ENCODE data around the gene KDM4B. TPM values are rescaled to one million over a fixed set of nuclear protein-coding genes. Genes with fewer than 3 reads are reported as not detected.

Gene KDM4B
- total and polyA plus RNA-seq, 2 of the 8 experiments (the other 6 are each of a cell fraction or from before 2014, with no cell fraction given): 12.0 to 31.9 TPM

DNA sequence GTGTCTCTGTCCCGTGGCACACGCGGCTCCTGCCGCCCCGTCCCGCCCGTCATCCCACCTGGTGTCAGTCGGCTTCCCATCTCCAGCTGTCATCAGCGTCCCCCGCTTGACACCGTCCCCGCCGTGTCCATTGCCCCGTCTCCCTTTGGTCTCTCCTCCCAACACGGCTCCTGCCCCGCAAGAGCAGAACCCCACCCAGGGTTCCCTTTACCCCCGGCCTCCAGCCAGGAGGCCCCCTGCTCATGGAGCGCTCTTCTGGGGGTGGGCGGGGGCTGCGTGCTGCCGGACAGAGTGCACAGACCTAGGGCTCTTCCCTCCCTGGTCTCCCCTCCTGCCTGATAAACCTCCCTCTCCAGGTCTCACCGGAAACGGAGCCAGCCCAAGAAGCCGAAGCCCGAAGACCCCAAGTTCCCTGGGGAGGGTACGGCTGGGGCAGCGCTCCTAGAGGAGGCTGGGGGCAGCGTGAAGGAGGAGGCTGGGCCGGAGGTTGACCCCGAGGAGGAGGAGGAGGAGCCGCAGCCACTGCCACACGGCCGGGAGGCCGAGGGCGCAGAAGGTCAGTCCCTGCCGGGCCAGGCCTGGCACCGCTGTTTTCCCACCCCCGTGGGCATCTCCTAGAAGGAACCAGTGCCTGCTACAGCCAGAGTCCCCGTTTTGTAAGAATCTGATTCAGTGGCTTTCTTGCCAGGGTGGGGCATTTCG is 150.5 kb downstream of the KDM4B start (continued):
- TF ChIP-seq SIRT6 (IDR thresholded peaks at IDR 0.05; ENCODE audit: low read length) (no peak), HDAC6 (IDR thresholded peaks at IDR 0.05; ENCODE audit: low read depth, low read length) (no peak), SP4 (IDR thresholded peaks at IDR 0.05; ENCODE audit: low read length) (no peak), MAFK (IDR thresholded peaks at IDR 0.05; ENCODE audit: low read depth, low read length) (no peak), POLR2AphosphoS5 (IDR thresholded peaks at IDR 0.05; ENCODE audit: low read depth, low read length) (no peak), RFX5 (IDR thresholded peaks at IDR 0.05; ENCODE audit: borderline replicate concordance, low read depth, low read length) (no peak), TEAD4 (IDR thresholded peaks at IDR 0.05; ENCODE audit: low read depth, low read length) (no peak), POU5F1 (IDR thresholded peaks at IDR 0.05; ENCODE audit: low read depth, low read length) (no peak), SIX5 (IDR thresholded peaks at IDR 0.05; ENCODE audit: low read depth, low read length) (no peak)
- TF ChIP-seq, protein P1, sequence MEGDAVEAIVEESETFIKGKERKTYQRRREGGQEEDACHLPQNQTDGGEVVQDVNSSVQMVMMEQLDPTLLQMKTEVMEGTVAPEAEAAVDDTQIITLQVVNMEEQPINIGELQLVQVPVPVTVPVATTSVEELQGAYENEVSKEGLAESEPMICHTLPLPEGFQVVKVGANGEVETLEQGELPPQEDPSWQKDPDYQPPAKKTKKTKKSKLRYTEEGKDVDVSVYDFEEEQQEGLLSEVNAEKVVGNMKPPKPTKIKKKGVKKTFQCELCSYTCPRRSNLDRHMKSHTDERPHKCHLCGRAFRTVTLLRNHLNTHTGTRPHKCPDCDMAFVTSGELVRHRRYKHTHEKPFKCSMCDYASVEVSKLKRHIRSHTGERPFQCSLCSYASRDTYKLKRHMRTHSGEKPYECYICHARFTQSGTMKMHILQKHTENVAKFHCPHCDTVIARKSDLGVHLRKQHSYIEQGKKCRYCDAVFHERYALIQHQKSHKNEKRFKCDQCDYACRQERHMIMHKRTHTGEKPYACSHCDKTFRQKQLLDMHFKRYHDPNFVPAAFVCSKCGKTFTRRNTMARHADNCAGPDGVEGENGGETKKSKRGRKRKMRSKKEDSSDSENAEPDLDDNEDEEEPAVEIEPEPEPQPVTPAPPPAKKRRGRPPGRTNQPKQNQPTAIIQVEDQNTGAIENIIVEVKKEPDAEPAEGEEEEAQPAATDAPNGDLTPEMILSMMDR (IDR thresholded peaks at IDR 0.05; ENCODE audit: control extremely low read depth in 1 of 3, insufficient read depth in 1 of 3, low read depth in 1 of 3, low read length in 3 of 3): no peak
